Measurements from ENCODE around the gene CREG2.

The CREG2 gene

DNA sequence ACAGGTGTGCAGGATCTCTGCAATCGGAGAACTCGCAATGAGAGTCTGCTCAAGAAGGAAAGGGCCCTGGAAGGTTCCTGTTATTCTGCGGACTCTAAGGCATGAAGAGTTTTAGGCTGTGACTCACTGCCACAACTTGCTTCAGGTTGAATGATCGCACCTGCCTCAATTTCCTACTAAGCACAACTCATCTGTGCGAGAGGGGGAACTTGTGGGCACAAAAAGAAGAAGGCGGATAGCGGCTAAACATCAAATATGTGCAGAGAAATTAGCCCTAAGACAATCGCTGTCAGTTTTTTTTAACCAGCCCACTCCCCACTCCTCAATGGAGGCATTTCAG lies 14.0 kb upstream of the CREG2 start:
- H3K36me3 Mint-ChIP-seq (ENCODE audit: low read depth), result no peaks in the 10 kb centered on the region
- peaks cover under 1% of the 10 kb centered on the region for H3K9me3 Mint-ChIP-seq
- intact Hi-C loops (cut with micrococcal nuclease), result no loop called here
- peaks cover 48% of the 10 kb centered on the region for H3K4me1 Mint-ChIP-seq (ENCODE audit: low read depth)
- H3K27me3 Mint-ChIP-seq, result peaks cover 6% of the 10 kb centered on the region
- H3K4me3 Mint-ChIP-seq, result no peak overlapping the region
- no peak overlapping the region for H3K27ac Mint-ChIP-seq

DNA sequence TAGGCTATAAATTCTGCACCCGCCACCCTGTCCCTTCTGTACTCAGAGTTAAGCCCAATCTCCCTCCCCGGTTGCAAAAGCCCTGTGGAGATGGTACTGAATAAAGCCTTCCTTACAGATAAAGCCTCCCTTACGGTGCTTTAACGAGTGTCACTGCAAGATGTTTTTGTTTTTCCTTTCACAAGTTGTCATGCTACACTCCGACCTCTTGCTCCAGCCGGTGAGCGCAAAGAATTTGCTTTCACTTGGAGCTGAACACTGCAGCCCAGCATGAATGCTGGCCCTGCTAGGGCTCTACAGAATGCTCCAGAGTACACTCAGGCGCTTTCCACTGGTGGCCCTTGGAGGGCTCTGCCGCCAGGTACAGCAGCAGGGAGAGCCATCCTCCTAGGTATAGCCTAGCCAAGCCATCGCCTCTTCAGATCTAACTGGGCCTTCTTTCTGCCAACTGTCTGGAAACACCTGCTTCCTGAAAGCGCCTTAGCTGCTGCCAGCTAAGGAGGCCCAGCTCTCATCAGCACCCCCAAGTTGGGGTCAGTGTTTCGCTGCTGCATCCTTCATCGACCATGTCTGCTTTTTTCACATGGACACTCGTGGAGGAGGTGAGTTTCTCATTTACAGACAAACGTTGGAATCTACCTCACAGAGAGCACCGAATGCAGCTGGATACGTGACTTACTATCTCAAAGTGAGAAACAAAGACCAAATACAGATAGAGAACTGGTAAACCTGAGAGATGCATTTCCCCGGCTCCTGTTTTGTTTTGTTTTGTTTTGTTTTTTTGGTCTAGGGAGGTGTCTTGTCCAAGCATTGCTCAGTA lies 13.4 kb upstream of the CREG2 start:
- Mint-ChIP-seq H3K27me3 (peaks cover 6% of the 10 kb centered on the region), H3K36me3 (ENCODE audit: low read depth) (no peaks in the 10 kb centered on the region), H3K4me3 (no peak overlapping the region), H3K4me1 (ENCODE audit: low read depth) (peaks cover 49% of the 10 kb centered on the region), H3K9me3 (peaks cover 7% of the 10 kb centered on the region), H3K27ac (no peak overlapping the region)
- intact Hi-C loops (cut with micrococcal nuclease), result no loop called here

GRCh38 chr2:101400048-101400447 lies 12.7 kb upstream of the CREG2 start:
- intact Hi-C loops (cut with micrococcal nuclease), result no loop called here
- Mint-ChIP-seq H3K27me3 (peaks cover 6% of the 10 kb centered on the region), H3K36me3 (ENCODE audit: low read depth) (no peaks in the 10 kb centered on the region), H3K4me1 (ENCODE audit: low read depth) (peaks cover 46% of the 10 kb centered on the region), H3K4me3 (no peak overlapping the region), H3K27ac (no peak overlapping the region), H3K9me3 (peaks cover 8% of the 10 kb centered on the region)

DNA sequence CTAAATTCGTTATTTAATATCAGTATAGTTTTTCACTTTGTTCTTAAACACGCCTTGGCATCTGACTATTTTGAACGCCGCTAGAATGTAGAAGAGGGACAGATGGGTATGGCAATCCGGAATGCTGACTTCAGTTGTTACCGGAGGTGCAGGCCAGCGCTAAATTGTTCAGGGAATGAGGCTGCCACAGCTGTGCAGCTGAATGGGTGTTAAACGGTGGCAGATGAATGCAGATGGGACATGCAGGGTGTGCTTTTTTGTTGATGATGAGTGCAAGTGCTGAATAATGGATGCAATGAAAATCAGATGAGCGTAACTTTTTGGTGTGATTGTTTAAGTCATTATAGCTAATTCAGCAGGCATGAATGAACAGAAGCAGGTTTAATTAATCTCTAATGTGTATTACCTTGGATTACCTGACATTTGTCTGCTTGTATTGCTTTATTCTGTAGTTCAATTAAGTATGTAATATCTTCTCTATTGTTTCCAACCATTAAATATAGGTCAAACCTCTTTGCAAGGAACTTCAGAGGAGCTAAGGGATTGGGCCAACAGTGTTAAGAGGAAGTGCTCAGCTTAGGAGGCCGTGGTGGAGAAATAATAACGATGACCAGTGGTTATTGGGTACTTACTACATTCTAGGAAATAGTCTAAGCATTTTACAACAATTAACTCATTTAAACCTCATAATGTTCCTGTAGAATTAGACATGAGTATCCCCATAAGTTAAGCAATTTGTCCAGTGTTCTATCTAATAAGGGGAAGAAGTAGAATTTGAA lies 11.9 kb upstream of the CREG2 start:
- Mint-ChIP-seq H3K4me3 (peak overlapping the region; percentile 14), H3K27ac (no peak overlapping the region), H3K4me1 (ENCODE audit: low read depth) (peaks cover 46% of the 10 kb centered on the region), H3K9me3 (peaks cover 8% of the 10 kb centered on the region), H3K27me3 (peaks cover 6% of the 10 kb centered on the region), H3K36me3 (ENCODE audit: low read depth) (no peaks in the 10 kb centered on the region)
- intact Hi-C loops (cut with micrococcal nuclease), result no loop called here

GRCh38 chr2:101398116-101398821 lies 11.0 kb upstream of the CREG2 start:
- H3K4me3 Mint-ChIP-seq, result no peak overlapping the region
- H3K4me1 Mint-ChIP-seq (ENCODE audit: low read depth), result peaks cover 46% of the 10 kb centered on the region
- H3K27ac Mint-ChIP-seq, result no peak overlapping the region
- no peaks in the 10 kb centered on the region for H3K36me3 Mint-ChIP-seq (ENCODE audit: low read depth)
- peaks cover 6% of the 10 kb centered on the region for H3K27me3 Mint-ChIP-seq
- intact Hi-C loops (cut with micrococcal nuclease), result no loop called here
- peaks cover 8% of the 10 kb centered on the region for H3K9me3 Mint-ChIP-seq

- H3K4me3 Mint-ChIP-seq, result no peak overlapping the region
- H3K27ac Mint-ChIP-seq, result no peak overlapping the region
- H3K27me3 Mint-ChIP-seq, result peaks cover 6% of the 10 kb centered on the region
- peaks cover 41% of the 10 kb centered on the region for H3K4me1 Mint-ChIP-seq (ENCODE audit: low read depth)
- H3K36me3 Mint-ChIP-seq (ENCODE audit: low read depth), result no peaks in the 10 kb centered on the region
- intact Hi-C loops (cut with micrococcal nuclease), result no loop called here
- H3K9me3 Mint-ChIP-seq, result peaks cover 8% of the 10 kb centered on the region
Observed at GRCh38 chr2:101396316-101396717, 9.0 kb upstream of the CREG2 start.

- Mint-ChIP-seq H3K4me1 (ENCODE audit: low read depth) (peaks cover 36% of the 10 kb centered on the region), H3K4me3 (no peak overlapping the region), H3K36me3 (ENCODE audit: low read depth) (no peaks in the 10 kb centered on the region), H3K27ac (no peak overlapping the region), H3K9me3 (peaks cover 8% of the 10 kb centered on the region), H3K27me3 (peaks cover 4% of the 10 kb centered on the region)
- intact Hi-C loops (cut with micrococcal nuclease), result no loop called here
Observed at GRCh38 chr2:101395545-101396315, 8.4 kb upstream of the CREG2 start.

DNA sequence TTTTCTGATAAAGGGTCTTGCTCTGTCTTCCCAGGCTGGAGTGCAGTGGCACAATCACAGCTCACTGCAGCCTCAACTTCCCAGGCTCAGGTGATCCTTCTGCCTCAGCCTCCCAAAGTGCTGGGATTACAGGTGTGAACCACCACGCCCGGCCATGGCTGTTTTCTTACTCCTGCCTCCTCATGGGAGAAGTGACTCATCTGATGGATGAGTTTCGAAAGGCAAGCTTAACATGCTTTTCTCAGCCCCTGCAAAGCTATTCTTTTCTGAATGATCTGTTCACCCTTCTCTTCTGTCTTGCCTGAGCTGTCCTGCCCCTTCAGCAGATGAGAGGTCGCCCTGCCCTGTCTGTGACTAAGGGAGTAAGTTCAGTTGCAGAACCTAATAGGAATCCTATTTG lies 929 bp upstream of the CREG2 start:
- peaks cover 62% of the 10 kb centered on the region for H3K27me3 Mint-ChIP-seq
- H3K27ac Mint-ChIP-seq, result no peak overlapping the region
- H3K36me3 Mint-ChIP-seq (ENCODE audit: low read depth), result no peaks in the 10 kb centered on the region
- peaks cover 12% of the 10 kb centered on the region for H3K4me1 Mint-ChIP-seq (ENCODE audit: low read depth)
- intact Hi-C loops (cut with micrococcal nuclease), result no loop called here
- H3K4me3 Mint-ChIP-seq, result no peak overlapping the region
- H3K9me3 Mint-ChIP-seq, result no peaks in the 10 kb centered on the region

DNA sequence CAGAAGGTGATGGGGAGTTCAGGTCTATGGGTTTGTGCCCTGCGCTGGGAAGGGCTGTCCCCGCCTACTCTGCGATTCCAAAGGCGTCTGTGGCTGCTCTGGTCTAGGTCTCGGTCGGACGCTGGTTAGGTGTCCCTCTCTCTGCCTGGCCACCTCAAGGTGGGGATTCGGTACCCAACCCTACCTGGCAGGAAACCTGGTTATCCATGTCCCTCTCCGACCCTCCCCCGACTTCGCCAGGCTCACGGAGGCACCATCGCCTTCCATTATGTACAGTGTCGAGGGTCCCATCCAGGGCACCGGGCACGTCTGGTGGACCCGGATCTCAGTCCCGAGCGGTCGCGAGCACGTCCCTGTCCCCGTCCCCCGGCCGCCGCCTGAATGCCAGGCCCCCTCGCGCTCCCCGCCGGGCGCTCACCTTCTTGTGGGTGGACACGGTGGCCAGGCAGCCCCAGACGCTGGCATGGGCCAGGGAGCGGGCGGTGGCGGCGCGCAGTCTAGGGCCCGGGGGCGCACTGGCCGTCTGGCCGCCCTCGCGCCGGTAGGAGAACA lies 628 bp downstream of the CREG2 start:
- Mint-ChIP-seq H3K4me1 (ENCODE audit: low read depth) (peaks cover 12% of the 10 kb centered on the region), H3K27ac (no peak overlapping the region), H3K36me3 (ENCODE audit: low read depth) (no peaks in the 10 kb centered on the region), H3K27me3 (peaks cover 68% of the 10 kb centered on the region), H3K4me3 (peak overlapping the region; percentile 34), H3K9me3 (no peaks in the 10 kb centered on the region)
- intact Hi-C loops (cut with micrococcal nuclease), result loop anchor here (1.0 kb wide), 1 partner anchor 36 kb away; no protein-coding TSS in a partner anchor

DNA sequence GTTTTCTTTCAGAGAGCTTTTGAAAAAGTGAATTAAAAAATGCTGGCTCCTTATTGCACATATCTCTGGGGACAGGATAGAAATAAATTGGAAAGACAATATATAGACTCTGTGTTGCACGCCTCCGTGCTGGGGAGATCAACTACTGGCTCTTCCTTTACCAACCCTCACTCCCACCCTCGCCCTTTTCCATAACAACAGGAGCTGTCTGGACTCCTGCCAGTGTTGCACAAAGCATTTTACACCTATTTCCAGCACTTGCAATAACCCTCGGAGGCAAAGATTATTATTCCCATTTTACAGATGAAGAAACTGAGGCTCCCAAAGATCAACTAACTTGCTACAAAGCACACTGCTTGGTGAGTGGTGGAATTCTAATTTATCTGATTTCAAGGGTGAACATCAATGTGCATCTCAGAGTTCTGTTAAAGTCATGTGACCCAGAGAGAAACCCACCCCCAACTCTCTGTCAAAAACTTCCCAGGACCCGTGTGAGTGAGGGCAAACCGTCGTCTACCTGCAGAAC lies 4.2 kb downstream of the CREG2 start:
- Mint-ChIP-seq H3K36me3 (ENCODE audit: low read depth) (no peaks in the 10 kb centered on the region), H3K27ac (no peak overlapping the region), H3K4me3 (no peak overlapping the region), H3K9me3 (no peaks in the 10 kb centered on the region), H3K27me3 (peaks cover 55% of the 10 kb centered on the region), H3K4me1 (ENCODE audit: low read depth) (peaks cover 19% of the 10 kb centered on the region)
- intact Hi-C loops (cut with micrococcal nuclease), result no loop called here

- intact Hi-C loops (cut with micrococcal nuclease), result no loop called here
Observed at GRCh38 chr2:101382442-101382841, 4.9 kb downstream of the CREG2 start.

DNA sequence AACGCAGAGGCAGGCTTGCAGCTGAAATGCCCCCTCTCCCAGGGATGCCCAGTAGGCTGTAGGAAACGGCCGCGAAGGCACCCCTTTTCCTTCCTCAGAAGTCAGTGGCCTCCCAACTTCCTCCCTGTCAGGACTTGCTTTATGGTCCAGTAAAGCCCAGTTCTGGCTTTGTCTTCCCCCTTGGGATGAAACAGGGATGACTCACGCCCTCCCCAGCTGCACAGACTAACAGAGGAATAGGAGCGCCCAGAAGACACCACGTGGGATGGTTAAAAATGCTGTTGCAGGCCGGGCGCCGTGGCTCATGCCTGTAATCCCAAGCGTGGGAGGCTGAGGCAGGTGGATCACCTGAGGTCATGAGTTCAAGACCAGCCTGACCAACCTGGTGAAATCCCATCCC lies 6.9 kb downstream of the CREG2 start:
- Mint-ChIP-seq H3K36me3 (ENCODE audit: low read depth) (no peaks in the 10 kb centered on the region), H3K27ac (no peak overlapping the region), H3K4me3 (no peak overlapping the region), H3K27me3 (peaks cover 30% of the 10 kb centered on the region), H3K9me3 (no peaks in the 10 kb centered on the region), H3K4me1 (ENCODE audit: low read depth) (peaks cover 7% of the 10 kb centered on the region)
- intact Hi-C loops (cut with micrococcal nuclease), result no loop called here

More at GRCh38 chr2:101382442-101382841, 4.9 kb downstream of the CREG2 start:
- Mint-ChIP-seq H3K9me3 (no peaks in the 10 kb centered on the region), H3K4me1 (ENCODE audit: low read depth) (peaks cover 15% of the 10 kb centered on the region), H3K36me3 (ENCODE audit: low read depth) (no peaks in the 10 kb centered on the region), H3K27me3 (peaks cover 48% of the 10 kb centered on the region), H3K4me3 (no peak overlapping the region), H3K27ac (no peak overlapping the region)

GRCh38 chr2:101379091-101379490 lies 8.2 kb downstream of the CREG2 start:
- no peaks in the 10 kb centered on the region for H3K9me3 Mint-ChIP-seq
- intact Hi-C loops (cut with micrococcal nuclease), result no loop called here
- no peak overlapping the region for H3K27ac Mint-ChIP-seq
- H3K4me3 Mint-ChIP-seq, result no peak overlapping the region
- H3K27me3 Mint-ChIP-seq, result peaks cover 20% of the 10 kb centered on the region
- H3K4me1 Mint-ChIP-seq (ENCODE audit: low read depth), result peaks cover 7% of the 10 kb centered on the region
- H3K36me3 Mint-ChIP-seq (ENCODE audit: low read depth), result no peaks in the 10 kb centered on the region
